WI38 (cell line): ENCODE data around the gene SLC22A14.

ENCODE experiments used
- H3K4me3 ChIP-seq: 2 replicates; pipeline ENCODE4 v1.5.1; 2011; ENCODE audit warnings: low read depth, mild to moderate bottlenecking, control low read depth, low read length
- CTCF ChIP-seq: IDR thresholded peaks from 2 replicates; pipeline ENCODE4 v1.5.1; 2012; ENCODE audit warnings: low read depth, mild to moderate bottlenecking, control low read depth, low read length

SLC22A14 gene

GRCh38 chr3:38348903-38349302 is 66.8 kb downstream of the SLC22A14 start:
- TF ChIP-seq CTCF: no peak
- no peak overlapping the region for H3K4me3 ChIP-seq

GRCh38 chr3:38349684-38350359 is 67.7 kb downstream of the SLC22A14 start:
- TF ChIP-seq CTCF: no peak
- H3K4me3 ChIP-seq: no peak overlapping the region

GRCh38 chr3:38353151-38353550 is 71.1 kb downstream of the SLC22A14 start:
- H3K4me3 ChIP-seq: no peak overlapping the region
- no peak for TF ChIP-seq CTCF

- TF ChIP-seq CTCF: no peak
- H3K4me3 ChIP-seq: no peak overlapping the region
Observed at GRCh38 chr3:38354588-38355330, 72.7 kb downstream of the SLC22A14 start.

GRCh38 chr3:38359038-38359437 is 76.9 kb downstream of the SLC22A14 start:
- TF ChIP-seq CTCF: no peak
- no peak overlapping the region for H3K4me3 ChIP-seq

GRCh38 chr3:38360345-38360744 is 78.3 kb downstream of the SLC22A14 start:
- H3K4me3 ChIP-seq: no peak overlapping the region
- no peak for TF ChIP-seq CTCF

- no peak overlapping the region for H3K4me3 ChIP-seq
- no peak for TF ChIP-seq CTCF
Observed at GRCh38 chr3:38361496-38361895, 79.4 kb downstream of the SLC22A14 start.
